ENCODE measurements around the gene ESPL1.

The ESPL1 gene

GRCh38 chr12:53267999-53268629 lies at the start of gene ESPL1:
Gene ESPL1 (plus strand): TSS chr12:53268299. CDS start chr12:53268767, 468 bp downstream.
- DNase-seq (ENCODE audit: low spot score): peak; percentile 82

- no peak for DNase-seq (ENCODE audit: low spot score)
Observed at GRCh38 chr12:53218551-53219291, 49.4 kb upstream of the ESPL1 start.

GRCh38 chr12:53219292-53219955 lies 48.7 kb upstream of the ESPL1 start:
- DNase-seq (ENCODE audit: low spot score): no peak

DNA sequence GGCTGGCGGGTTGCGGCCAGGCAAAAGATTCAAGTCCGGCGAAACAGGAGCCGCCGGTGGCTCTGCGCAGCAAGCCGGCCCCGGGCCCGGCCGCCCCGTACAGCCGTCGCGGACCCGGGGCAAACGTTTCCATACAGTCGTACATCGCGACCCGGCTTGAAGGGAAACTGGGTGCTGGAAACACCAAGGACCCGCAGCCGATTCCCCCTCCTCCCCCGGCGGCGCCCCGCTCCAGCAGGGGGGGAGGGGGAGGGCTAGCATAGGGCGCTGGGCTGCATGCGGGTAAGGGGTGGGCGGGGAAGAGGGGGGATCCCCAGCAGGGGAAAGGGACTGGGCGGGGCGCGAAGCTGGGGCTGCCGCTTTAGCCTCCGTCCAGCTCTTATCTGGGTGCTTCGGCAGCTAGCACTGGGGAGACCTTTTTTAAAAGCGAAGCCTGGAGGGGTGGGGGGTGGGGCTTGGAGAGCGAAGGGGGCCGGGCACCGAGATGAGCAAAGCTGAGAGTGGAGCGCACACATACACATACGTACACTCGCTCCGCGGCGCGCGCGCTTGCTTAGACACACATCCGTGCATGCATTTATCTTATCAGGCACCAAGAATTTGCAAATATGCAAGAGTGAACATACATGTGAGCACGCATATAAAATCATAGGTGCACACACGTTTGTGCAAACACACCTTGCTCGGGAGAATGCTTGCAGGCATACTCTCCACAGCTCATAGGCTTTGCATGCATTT lies 48.0 kb upstream of the ESPL1 start:
- peak; percentile 23 for DNase-seq (ENCODE audit: low spot score)

GRCh38 chr12:53220694-53221202 lies 47.4 kb upstream of the ESPL1 start:
- peak; percentile 31 for DNase-seq (ENCODE audit: low spot score)

DNA sequence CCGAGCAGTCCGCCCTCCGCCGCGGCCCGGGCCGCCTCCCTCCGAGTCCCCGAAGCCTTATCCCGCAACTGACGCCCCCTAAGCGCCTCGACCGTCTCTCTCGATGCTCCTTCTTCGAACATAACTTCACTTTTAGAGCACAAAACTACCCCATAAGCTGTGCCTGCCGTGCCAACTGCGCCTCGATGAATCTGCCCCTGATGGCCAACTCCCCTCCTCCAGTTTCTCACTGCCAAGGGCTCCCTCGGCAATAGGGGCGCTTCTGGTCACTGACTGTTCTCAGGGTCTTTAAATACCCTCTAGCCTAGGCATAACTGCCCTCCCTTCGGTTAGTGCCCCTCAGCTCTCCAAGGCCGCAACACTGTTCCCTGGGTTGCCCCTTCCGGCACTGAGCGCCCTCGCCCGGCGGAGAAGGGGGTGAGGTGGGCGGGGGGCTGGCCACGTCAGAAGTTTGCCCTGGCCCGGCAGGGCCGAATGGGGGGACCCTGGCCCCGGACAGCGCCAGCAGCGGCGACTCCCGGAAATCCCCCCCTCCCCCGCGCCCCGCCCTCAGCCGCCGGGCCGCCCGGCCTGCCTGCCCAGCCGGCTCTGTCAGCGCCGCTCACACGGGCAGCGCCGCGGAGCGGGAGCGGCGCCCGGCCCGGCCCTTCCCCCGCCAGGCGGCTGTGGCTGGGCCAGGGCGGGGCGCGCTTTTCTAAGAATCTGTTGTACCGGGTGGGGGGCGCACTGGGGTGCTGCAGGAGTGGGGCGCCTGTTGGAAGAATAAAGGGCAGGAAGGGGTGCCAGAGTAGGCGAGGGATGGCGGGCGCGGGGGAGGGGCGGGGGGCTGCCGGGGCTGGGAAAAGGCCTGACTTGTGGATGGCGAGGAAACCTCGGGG lies 46.7 kb upstream of the ESPL1 start:
- peak; percentile 41 for DNase-seq (ENCODE audit: low spot score)

DNA sequence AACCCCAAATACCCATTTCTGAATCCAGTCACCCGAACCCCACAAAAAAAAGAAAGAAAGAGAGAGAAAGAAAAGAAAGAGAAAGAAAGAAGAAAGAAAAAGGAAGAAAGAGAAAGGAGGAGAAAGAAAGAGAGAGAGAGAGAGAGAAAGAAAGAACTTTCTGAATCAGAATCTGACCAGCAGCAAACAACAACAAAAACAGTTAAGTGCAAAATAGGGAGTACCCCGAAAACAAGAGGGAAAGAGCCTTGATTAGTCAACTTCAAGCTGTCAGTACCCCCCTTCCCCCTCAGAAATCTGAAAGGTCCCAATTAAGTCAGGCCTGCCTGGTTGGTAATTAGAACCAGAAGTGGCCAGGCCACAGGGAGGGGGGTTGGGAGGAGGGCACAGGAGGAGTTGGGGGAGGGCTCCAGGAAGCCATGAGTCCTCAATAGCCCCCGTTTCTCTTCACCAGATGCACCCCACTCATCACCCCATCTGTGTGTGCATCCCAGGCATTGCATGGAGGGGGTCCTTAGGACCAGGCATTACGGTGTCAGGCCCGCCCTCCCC lies 45.9 kb upstream of the ESPL1 start:
- no peak for DNase-seq (ENCODE audit: low spot score)

- DNase-seq (ENCODE audit: low spot score): no peak
Observed at GRCh38 chr12:53222806-53223261, 45.3 kb upstream of the ESPL1 start.

GRCh38 chr12:53223389-53224060 lies 44.6 kb upstream of the ESPL1 start:
- no peak for DNase-seq (ENCODE audit: low spot score)

GRCh38 chr12:53224061-53224896 lies 43.8 kb upstream of the ESPL1 start:
- DNase-seq (ENCODE audit: low spot score): no peak

- no peak for DNase-seq (ENCODE audit: low spot score)
Observed at GRCh38 chr12:53224897-53225634, 43.0 kb upstream of the ESPL1 start.

- DNase-seq (ENCODE audit: low spot score): no peak
Observed at GRCh38 chr12:53225635-53226424, 42.3 kb upstream of the ESPL1 start.

DNA sequence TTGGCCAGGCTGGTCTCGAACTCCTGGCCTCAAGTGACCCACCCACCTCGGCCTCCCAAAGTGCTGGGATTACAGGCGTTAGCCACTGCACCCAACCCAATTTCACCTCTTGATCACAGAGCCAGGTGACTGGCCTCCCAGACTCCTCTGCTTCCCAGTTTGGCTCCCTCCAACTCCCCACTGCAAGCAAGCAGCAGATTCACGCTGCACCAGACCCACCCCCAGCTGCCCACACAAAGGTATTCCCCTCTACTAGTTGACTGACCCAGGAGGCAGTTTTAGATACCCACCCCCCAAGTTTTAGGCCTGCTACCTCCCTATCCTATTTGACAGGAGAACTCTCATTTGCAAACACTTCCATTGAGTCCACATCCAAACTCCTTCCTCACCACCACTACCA lies 41.3 kb upstream of the ESPL1 start:
- DNase-seq (ENCODE audit: low spot score): no peak

DNA sequence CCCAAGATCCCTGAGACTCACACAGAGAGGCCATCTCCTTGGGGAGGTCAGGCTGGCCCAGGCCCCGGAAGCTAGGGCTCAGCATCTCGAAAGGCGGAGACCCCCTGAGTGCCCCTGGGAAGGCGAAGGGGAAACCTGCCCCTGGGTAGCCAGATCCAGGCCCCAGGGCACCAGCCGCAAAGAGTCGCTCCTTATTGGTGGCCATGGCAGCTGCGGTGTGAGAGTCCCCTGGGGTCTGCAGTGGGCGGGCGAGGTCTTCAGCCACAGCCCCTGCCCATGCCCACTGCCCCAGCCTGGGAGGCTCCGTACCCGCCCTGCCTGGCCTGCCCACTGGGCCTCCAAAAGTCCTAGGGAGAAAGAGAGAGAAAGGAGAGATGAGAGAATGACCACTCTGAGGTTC lies 40.8 kb upstream of the ESPL1 start:
- no peak for DNase-seq (ENCODE audit: low spot score)

GRCh38 chr12:53227836-53228235 lies 40.3 kb upstream of the ESPL1 start:
- no peak for DNase-seq (ENCODE audit: low spot score)

DNA sequence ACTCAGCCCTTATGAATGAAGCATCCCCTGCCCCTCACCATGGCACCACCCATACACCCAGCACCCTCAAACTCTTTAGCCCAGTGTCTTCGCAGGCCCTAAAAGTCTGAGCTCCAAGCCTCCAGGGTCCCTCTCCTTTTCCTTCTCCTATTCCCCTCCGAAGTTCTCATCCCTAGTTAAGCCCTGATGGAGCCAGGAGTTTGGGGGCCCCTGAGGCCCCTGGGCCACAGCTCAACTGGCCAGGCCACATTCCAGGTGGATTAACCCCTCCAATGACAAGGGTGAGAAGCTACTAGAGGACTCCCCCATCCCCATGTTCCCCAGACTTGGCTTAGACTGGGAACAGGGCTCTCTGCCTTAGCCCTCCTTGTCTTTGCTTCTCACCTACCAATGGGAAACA lies 38.6 kb upstream of the ESPL1 start:
- no peak for DNase-seq (ENCODE audit: low spot score)

DNA sequence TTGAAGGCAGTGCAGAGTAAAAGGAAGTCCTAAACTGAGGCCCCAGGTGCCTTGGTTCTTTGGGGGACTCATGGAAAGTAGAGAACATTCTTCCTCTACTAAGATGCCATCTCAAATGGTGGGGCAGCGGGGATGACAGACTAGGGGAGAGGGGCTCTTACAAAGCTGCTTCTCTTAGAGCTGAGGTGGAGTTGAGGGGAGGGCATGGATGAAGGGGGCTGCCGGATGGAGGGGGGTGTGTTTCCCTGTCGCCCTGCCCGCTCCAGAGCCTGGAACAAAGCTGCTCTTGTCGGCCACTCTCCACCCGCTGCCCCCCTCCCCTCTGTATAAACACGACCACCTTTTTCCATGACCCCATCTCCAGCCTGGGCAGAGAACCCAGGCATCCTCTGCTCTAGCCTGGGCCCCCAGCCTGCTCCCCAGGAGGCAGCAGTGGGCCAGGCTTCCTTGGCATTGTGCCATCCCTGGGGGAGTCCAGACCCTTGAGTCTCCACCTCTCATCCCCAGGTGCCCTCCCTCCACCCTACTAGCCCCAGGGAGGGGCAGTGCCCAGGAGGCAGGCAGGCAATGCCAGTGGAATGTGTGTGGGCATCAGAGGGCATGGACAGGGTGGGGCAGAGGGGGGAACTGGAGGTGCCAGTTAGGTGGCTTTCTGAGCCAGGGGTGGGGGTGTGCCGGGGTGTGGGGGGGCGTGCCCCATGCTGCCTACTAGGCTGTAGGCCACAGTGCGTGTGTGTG lies 37.8 kb upstream of the ESPL1 start:
- no peak for DNase-seq (ENCODE audit: low spot score)
